CD4-positive, alpha-beta T cell treated with Interleukin-2 at 100 ng/mL for 4 hours (primary cell): ENCODE results near the gene CHST3.

ENCODE experiments used
- DNase-seq: peaks from one replicate; pipeline ENCODE4 v3.0.0-alpha.2; 2020; ENCODE audit warnings: low spot score

Gene CHST3

GRCh38 chr10:71989661-71990454, 25.7 kb downstream of the CHST3 start:
- DNase-seq: no peak

- no peak for DNase-seq
These were observed 26.6 kb downstream of the CHST3 start for GRCh38 chr10:71990706-71991269.

- DNase-seq: no peak
These were observed 31.3 kb downstream of the CHST3 start for GRCh38 chr10:71995449-71995848.

GRCh38 chr10:71995887-71996575, 31.8 kb downstream of the CHST3 start:
- no peak for DNase-seq

- DNase-seq: no peak
These were observed 32.6 kb downstream of the CHST3 start for GRCh38 chr10:71996592-71997371.

GRCh38 chr10:71998119-71998839, 34.1 kb downstream of the CHST3 start:
- no peak for DNase-seq

GRCh38 chr10:71998840-71999194, 34.6 kb downstream of the CHST3 start:
- no peak for DNase-seq

- no peak for DNase-seq
These were observed 35.3 kb downstream of the CHST3 start for GRCh38 chr10:71999360-72000072.

- no peak for DNase-seq
These were observed 36.2 kb downstream of the CHST3 start for GRCh38 chr10:72000073-72001032.

- no peak for DNase-seq
These were observed 36.8 kb downstream of the CHST3 start for GRCh38 chr10:72001033-72001395.

GRCh38 chr10:72002354-72003295, 38.4 kb downstream of the CHST3 start:
- no peak for DNase-seq

GRCh38 chr10:72006026-72006425, 41.8 kb downstream of the CHST3 start:
- DNase-seq: no peak

- no peak for DNase-seq
These were observed 43.2 kb downstream of the CHST3 start for GRCh38 chr10:72007246-72007892.

- no peak for DNase-seq
These were observed 44.1 kb downstream of the CHST3 start for GRCh38 chr10:72008096-72008981.

- no peak for DNase-seq
These were observed 44.8 kb downstream of the CHST3 start for GRCh38 chr10:72009051-72009424.

- no peak for DNase-seq
These were observed 45.4 kb downstream of the CHST3 start for GRCh38 chr10:72009425-72010081.
